Measurements from ENCODE around the gene HIBCH.
"Not testable (repeated sequence)": the region's sequence is repeated elsewhere in the genome, so short reads cannot be mapped to it uniquely, and the experiment has no call there.

The HIBCH gene, protein sequence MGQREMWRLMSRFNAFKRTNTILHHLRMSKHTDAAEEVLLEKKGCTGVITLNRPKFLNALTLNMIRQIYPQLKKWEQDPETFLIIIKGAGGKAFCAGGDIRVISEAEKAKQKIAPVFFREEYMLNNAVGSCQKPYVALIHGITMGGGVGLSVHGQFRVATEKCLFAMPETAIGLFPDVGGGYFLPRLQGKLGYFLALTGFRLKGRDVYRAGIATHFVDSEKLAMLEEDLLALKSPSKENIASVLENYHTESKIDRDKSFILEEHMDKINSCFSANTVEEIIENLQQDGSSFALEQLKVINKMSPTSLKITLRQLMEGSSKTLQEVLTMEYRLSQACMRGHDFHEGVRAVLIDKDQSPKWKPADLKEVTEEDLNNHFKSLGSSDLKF

DNA sequence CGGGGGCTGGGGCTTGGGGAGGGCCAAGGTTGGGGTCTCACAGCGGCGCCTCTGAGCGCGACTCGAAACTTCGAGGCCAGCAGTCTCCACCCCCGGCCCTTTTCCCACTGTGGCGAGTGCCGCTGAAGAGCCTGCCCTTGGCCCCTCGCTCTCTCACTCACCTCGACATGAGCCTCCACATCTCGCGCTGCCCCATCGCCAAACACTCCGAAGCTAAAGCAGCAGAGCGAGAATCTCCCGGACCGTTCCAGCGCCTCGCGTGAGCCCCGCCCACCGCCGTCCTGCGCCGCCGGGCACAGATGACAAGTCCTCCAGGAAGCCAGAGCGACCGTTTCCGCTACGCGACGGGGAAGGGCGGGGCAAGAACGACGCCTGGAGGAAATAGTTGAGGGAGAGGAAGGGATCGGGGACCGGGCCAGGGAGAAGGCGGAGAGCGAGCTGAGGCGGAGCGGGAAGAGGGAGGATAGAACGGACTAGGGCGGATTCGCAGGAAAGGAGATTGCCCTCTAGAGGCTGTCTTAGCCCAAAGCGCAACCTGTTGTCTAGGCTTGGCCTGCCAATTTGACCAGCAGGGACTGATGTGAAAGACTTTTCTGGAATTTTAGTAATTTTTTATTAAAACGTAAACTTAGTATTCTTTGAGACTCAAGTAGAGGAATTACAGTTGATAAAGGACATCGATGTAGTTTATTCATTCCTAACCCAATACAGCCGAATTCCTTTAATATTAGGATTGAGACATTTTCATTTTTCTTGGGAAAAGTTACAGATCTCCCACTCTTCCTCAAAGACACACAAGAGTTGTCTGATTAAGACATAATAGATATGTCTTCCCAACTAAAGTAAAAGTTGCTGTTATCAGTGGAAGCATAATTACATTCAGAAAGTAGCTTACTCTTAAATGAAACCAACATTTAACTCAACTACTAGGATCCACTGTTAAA, at the start of gene HIBCH:
Gene HIBCH, minus strand, starts transcription at position 272 of the 944 bp plus-strand sequence. Its CDS starts 76 bp downstream, at position 196.
- peak; percentile 90 to 97 for DNase-seq

DNA sequence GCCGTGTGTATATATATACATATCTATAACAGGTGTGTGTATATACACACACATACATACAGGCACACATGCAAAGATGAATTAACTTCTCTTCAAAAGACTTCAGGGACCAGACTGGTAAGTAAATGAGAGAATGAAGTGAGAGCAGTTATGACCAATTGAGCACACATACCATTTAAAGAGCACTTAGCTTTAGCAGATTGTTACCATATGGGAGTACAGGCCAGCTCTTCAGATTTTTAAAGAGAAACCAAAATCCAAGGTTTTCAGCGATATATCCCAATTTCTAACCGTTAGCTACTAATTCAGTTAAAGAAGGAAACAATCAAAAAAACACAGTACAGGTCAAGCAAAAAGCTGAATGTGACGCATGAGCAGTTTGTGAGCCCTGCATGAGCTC, 47.5 kb upstream of the HIBCH start:
- no peak for DNase-seq

DNA sequence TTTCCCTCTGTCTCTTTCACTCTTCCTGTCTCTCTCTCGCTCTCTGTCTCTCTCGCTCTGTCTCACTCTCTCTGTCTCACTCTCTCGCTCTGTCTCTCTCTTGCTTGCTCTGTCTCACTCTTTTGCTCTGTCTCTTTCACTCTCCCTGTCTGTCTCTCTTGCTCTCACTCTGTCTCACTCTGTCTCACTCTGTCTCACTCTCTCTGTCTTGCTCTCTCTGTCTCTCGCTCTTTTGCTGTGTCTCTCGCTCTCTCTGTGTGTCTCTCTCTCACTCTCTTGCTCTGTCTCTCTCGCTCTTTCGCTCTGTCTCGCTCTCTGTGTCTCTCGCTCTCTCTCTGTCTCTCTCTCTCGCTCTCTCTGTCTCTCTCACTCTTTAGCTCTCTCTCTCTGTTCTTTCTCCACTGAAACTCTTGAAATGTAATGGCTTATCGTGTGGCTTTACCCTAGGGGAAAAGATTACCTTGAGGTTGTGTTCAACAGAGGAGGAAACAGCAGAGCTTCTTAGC, 46.7 kb upstream of the HIBCH start:
- DNase-seq = no peak

DNA sequence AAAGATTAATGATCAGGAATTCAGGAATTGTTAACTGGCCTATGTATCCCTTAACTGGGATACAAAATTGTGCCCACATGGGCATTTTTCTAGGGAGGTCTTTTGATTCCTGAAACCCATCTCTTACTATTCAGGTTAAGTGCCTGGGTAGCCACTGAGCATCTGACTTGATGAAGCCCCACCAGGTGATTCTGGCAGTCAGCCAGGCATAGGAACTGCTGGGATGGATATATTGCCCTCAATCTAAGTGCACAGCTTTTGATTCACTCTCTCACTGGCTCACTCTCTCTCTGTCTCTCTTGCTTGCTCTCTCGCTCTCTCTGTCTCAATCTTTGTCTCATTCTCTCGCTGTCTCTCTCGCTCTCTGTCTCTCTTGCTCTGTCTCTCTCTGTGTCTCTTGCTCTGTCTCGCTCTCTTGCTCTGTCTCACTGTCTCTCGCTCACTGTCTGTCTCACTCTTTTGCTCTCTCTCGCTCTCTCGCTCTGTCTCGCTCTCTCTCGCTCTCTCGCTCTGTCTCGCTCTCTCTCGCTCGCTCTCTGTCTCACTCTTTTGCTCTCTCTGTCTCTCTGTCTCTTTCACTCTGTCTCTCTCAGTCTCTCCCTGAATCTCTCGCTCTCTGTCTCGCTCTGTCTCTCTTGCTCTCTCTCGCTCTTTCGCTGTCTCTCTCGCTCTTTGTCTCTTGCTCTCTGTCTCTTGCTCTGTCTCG, 46.0 kb upstream of the HIBCH start:
- no peak for DNase-seq

DNA sequence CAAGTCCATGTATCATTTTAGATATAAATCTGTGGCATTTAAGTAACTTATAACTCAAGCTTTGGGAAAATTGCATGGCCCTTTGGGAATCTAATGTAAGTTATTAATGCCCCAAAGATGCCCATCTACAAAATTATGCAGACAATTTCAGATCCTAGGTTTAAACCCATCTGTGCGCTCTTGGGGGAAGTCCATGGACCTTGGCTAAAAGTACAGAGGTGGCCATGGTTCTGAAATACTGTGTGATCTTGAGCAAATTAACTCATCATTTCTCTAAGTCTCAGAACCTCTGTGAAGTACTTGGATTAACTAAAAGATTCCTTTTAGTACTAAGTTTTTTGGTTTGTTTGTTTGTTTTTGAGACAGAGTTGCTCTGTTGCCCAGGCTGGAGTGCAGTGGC, 43.3 kb upstream of the HIBCH start:
- no peak for DNase-seq

DNA sequence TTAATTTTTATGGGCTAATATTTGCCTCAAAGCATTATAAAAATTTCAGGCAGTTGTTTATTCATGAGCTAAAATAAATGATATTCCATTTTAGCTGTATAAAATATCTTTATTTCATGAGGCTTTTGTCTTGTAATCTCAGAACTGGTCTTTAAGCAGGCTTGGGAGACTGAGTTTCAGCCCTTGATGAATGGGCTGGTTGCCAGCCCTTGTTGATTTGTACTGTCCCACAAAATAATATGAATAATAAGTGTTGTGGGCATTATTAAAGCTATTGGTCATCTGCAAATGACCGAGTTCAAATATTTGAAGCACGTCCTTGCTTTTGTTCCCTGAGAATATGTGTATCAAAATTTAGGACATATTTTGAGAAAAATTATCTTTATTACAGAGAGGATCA, 41.9 kb upstream of the HIBCH start:
- no peak for DNase-seq

DNA sequence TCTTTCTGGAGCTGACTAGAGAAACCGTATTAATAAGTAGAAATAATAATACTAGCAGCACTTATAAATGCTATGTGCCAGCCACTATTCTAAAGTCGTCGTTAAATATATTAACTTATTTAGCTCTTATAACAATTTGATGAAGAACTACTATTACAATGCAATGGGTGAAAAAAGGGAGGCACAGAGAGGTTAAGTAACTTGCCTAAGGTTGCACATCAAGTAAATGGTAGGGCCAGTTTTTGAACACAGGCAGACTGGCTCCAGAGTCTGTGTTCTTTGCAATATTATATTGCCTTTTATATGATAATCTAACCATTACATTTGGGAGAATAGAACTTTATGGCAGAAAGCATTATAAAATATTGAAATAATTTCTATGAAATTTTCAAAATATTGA, 41.3 kb upstream of the HIBCH start:
- DNase-seq = no peak

DNA sequence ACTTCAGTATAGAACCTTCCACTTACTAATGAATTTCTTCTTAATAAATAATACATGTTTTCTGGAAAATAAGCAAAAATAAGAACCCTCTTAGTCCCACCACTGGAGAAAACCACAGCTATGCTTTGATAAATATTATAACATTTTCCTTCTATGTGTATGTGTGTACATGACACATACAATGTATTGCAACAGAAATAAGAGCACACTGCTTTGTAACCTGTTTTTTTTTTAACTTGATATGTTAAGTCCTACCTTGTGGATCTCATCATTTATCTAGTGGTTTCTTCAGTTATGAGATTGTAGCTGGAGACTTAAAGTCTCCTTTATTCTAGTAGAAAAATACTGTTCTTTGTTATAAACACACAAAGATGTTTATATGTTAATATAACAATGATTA, 40.9 kb upstream of the HIBCH start:
- DNase-seq = no peak

DNA sequence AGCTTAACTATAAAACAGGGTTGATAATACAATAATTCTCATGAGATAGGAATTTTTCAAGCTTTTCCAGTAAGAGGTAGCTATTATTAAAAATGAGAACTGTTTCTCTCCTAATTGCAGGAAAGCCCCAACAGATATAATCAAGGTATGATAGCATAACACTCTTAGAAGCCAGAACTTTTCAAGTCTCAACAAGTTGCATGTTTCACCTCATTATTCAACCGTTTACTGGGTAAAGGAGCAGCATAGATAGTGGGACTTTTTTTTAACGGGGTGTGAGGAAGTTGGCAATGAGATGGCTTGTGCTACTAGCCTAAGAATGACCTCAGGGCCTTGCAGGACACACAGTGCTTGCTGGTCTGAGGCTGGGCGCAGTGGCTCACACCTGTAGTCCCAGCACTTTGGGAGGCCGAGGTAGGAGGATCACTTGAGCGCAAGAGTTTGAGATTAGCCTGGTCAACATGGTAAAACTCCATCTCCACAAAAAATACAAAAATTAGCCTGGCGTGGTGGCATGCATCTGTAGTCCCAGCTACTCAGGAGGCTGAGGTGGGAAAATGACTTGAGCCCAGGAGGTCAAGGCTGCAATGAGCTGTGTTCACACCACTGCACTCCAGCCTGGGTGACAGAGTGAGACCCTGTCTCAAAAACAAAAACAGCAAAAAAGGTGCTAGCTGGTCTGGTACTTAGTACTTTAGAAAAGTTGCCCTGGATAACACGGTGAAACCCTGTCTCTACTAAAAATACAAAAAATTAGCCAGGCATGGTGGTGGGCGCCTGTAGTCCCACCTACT, 39.2 kb upstream of the HIBCH start:
- DNase-seq = not testable (repeated sequence)

DNA sequence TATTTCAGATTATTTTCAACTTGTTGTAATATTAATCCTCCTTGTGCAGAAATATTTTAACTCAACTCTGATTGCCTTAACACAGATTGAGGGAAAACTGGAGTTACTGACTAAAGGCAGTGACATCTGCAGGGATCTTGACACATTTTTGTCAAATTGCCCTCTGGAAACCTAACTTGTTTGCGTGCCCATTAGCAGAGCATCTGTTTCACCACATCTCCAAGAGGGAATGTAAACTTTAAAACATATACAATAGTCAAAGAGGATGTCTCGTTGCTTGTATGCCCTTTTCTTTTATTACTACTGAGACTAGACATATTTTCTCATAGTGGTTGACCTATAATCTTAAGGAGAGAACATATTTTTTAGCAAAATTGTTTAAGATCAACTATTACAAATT, 38.0 kb upstream of the HIBCH start:
- no peak for DNase-seq

DNA sequence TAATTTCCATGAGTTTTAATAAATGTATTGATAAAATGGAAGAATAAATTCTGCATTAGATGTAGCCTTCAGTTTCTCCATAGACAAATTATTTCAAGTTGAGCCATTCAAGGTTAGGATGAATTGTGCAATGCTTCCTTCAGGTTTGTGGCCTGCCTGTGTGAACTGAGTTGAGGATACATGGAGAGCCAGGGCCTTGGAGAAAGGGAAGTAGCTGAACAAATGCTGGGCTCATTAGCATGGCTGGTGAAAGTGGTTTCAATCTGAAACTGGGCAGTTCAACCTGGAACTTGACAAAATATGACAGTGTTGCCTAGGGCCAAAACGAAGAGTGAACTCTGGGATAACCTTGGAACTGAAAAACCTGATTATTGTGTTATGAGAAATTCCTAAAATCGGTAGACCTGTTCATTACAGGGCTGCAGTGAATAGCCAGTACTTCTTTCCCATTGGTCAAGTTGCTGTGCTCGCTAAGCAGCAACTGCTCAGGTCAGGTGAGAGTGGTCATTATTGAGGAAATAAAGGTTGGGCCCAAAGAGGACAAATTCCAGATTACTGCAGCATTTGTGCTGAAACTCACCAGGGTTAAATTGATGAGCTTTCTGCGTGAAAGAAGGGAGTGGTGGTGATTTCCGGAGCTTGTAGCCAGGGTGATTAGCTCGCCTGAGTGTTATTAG, 36.5 kb upstream of the HIBCH start:
- no peak for DNase-seq

DNA sequence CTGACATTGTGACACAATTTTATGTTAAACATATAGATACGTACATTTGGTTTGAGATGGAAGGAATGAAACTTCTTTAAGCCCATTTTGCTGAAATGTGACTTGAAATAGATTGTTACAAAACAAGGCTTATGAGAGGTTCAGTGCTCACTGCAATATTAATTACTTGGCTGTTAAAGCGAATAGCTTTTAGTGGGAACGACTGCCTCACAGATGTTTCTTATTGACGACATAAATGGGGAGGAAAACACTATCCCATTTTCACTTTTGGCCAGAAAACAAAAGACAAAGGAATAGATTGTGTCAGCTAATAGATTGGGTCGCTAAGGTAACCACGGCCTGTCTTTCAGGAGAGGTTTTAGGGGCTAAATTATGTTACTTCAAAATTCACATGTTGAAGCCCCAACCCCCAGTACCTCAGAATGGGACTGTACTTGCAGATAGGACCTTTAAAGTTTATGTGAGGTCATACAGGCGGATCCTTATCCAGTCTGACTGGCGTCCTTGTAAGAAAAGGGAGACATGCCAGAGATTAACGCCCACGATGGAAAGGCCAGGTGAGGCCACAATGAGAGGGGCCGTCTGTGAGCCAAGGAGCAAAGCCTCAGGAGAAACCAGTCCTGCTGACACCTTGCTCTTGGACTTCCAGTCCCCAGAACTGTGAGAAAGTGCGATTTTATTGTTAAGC, 34.5 kb upstream of the HIBCH start:
- no peak for DNase-seq

DNA sequence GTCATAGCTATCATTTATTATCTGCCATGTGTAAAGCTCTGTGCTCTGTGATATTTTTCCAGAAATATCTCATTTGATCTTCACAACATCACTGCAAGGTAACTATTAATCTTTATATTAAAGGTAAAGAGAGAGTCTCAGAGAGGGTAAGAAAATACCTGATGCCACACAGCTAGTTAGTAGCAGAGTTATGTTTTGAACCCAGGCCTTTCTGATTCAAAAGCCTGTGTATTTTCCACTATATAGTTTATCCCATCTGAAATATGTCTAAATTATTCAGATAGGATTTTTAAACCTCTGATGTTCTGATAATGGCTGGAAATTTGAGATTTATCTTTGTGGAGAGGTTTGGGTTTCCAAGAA, 33.9 kb upstream of the HIBCH start:
- no peak for DNase-seq

DNA sequence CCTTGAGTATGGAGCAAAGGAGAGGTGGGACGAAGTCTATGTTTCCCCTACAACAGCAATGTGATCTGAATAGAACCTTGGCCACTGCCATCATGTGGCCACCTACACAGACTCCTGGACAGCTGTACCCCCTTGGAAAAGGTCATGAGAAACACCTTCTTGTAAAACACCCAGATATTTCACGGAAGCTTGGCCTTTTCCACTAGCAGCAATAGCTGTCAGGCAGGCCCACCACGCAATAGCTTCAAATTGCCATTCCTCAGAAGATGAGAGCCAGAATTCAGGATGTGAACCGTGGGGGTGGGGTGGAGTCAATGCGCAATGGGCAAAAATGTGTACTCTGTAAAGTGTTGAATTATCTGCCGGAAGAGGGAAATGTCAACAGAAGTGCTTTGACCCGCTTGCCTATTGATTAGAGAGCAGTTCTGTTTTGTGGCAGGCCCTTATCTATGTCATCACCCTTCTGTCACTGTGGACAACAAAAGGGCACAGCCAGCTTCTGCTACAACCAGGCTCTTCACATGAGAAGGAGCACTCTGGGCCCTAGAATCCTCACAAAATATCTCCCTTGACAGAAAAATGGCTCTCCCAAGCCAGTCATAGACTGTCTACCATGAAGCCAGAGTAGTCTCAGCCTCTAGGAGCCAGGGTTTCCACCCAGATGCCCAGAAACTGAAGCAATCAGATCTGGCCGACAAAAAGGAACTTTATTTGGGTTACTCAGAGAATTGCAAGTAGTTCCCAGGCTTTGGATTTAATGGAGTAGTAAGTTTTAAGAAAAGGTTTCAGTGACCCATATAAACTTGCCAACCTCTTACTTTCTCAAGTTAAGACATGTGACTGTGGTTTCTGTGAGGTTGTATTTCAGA, 33.3 kb upstream of the HIBCH start:
- no peak for DNase-seq

DNA sequence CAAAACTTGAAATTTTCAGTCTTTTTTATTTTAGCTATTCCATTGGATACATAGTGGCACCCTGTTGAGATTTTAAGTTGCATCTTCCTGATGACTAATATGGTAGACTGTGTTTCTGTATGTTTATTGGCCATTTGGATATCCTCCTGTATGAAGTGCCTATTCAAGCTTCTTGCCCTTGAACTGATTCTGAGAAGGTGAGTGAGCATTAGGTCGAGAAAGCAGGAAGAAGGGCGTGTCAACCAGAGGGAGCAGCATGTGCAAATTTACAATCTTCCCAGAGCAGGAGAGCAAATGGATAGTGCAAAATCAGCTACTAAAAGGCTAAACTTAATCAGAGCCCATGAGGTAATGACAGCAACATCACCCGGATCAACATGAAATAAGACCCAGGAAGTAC, 32.3 kb upstream of the HIBCH start:
- no peak for DNase-seq

DNA sequence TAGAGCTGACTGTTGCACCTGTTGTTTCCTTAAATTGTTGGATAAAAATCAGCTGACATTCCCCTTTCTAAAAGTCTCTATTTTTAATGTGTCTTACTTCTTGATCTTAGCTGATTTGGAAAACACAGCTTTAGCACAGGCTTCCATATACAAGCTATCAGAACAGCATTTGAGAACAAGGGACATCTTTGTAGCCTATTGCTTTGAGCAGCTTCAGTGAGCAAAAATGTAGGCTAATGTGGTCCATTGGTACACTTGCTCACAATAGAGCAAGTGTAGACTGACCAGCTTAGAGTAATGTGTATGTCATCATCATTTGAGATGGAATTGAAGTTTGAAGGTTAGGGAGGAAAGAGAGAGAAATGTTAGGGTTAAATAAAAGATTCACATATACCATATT, 30.7 kb upstream of the HIBCH start:
- no peak for DNase-seq

DNA sequence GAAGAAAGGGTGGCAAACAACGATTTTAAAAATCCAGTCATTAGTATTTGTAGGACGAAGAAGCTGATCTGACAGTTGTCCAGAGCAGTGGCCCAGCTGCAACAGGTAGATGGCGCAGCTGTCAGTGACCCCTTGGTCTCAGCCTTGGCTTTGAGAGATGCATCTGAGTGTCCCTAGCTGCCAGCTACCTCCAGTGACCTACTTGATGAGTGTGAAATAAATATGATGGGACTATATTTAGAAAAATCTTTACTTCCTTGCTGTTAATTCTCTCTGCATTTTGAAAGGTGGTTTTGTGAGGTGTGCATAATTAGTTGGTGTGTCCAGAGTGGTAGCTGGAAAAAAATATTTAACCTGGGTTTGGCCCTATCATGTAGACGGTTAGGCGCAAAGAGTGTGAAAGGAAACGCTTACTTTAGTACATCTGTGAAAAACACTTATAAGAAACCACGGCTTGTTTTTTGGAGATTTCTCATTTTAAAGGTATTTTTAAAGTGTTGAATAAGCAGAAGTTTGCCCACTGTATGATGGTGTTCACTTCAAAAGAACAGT, 24.7 kb upstream of the HIBCH start:
- DNase-seq = no peak

DNA sequence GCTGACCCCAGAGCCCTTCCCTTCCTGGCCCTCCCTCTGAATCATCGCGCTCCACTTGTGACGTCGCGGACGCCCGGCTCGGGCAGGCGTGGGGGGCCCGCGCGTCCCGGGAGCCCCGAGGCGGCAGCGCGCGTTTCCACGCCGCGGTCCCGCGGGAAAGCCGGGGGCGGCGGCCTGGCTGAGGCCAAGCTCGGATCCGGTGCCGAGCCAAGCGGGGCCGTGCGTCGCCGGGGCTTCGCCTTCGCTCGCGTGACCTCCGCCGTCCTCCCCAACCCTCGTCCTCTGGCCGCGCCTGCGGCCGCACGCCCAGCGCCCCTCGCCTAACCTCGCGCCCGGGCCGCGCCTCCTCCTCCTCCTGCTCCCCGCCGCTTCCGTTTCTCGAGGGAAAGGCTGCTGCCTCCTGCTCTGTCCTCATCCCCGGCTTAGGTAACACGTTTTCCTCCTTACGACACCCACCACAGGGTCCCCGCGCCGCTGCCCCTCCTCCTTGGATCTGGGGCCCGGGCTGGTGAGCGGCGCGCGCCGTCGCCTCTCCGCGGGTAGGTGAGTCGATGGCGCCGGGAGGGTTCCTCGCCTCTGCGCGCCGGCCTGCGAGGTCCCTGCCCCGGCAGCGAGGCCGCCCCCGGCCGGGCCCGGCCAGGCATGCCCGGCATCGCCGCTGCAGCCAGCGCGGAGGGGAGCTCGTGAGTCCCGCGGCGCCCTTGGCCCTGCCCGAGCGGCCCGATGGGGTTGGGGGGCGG, 24.1 kb upstream of the HIBCH start, which contains the start of gene INPP1:
Gene INPP1, plus strand, starts transcription at position 54 of the 740 bp plus-strand sequence. CDS start 16,514 bp downstream, outside the sequence.
- peak; percentile 46 to 51 for DNase-seq

DNA sequence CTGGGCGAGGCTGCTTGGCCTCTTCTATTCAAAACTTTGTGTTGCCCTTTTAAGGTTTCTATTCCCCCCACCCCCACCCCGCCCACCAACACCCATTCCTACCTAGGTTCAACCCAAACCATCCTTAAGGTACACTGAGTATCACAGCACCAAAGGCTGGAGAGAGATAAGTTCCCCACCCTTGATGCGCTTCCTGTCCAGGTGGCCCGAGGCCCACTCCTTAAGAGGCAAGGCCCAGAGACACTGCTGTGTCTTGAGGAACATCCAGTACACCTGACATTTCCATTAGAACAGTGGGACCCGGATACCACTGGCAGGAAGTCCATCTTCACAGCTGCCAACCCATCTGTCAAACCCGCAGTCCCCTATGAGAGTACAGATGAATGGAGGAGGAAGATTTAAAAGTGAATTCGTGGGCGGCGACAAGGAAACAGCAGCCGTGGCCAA, 23.5 kb upstream of the HIBCH start:
- DNase-seq = no peak
